GM12801 (cell line): Measurements from ENCODE around the gene S1PR1.

Experiments
- CTCF ChIP-seq: IDR thresholded peaks from one replicate; pipeline ENCODE4 v1.5.1; 2011; ENCODE audit warnings: control low read depth; ENCODE audit not compliant: insufficient read length; ENCODE audit errors: extremely low read depth

The S1PR1 gene

DNA sequence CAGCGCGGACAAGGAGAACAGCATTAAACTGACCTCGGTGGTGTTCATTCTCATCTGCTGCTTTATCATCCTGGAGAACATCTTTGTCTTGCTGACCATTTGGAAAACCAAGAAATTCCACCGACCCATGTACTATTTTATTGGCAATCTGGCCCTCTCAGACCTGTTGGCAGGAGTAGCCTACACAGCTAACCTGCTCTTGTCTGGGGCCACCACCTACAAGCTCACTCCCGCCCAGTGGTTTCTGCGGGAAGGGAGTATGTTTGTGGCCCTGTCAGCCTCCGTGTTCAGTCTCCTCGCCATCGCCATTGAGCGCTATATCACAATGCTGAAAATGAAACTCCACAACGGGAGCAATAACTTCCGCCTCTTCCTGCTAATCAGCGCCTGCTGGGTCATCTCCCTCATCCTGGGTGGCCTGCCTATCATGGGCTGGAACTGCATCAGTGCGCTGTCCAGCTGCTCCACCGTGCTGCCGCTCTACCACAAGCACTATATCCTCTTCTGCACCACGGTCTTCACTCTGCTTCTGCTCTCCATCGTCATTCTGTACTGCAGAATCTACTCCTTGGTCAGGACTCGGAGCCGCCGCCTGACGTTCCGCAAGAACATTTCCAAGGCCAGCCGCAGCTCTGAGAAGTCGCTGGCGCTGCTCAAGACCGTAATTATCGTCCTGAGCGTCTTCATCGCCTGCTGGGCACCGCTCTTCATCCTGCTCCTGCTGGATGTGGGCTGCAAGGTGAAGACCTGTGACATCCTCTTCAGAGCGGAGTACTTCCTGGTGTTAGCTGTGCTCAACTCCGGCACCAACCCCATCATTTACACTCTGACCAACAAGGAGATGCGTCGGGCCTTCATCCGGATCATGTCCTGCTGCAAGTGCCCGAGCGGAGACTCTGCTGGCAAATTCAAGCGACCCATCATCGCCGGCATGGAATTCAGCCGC, 2.5 kb downstream of the S1PR1 start:
- TF ChIP-seq CTCF, result no peak

DNA sequence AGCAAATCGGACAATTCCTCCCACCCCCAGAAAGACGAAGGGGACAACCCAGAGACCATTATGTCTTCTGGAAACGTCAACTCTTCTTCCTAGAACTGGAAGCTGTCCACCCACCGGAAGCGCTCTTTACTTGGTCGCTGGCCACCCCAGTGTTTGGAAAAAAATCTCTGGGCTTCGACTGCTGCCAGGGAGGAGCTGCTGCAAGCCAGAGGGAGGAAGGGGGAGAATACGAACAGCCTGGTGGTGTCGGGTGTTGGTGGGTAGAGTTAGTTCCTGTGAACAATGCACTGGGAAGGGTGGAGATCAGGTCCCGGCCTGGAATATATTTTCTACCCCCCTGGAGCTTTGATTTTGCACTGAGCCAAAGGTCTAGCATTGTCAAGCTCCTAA, 3.2 kb downstream of the S1PR1 start:
- no peak for TF ChIP-seq CTCF

GRCh38 chr1:101241485-101242225, 4.8 kb downstream of the S1PR1 start:
- TF ChIP-seq CTCF, result no peak

GRCh38 chr1:101242324-101243050, 5.7 kb downstream of the S1PR1 start:
- no peak for TF ChIP-seq CTCF

- TF ChIP-seq CTCF, result no peak
Measured at GRCh38 chr1:101243751-101244150, 6.9 kb downstream of the S1PR1 start.

- TF ChIP-seq CTCF, result no peak
Measured at GRCh38 chr1:101244842-101245241, 8.0 kb downstream of the S1PR1 start.
